Anterior cingulate cortex (tissue), 58 donors: ENCODE results near the gene RPS24.
"Not testable (repeated sequence)": the region's sequence is repeated elsewhere in the genome, so short reads cannot be mapped to it uniquely, and the experiment has no call there.

Source experiments
- DNase-seq, 58 donors: peaks; one replicate each; lab custom pipeline; 2025; lab: John Stamatoyannopoulos, UW

RPS24 gene

DNA sequence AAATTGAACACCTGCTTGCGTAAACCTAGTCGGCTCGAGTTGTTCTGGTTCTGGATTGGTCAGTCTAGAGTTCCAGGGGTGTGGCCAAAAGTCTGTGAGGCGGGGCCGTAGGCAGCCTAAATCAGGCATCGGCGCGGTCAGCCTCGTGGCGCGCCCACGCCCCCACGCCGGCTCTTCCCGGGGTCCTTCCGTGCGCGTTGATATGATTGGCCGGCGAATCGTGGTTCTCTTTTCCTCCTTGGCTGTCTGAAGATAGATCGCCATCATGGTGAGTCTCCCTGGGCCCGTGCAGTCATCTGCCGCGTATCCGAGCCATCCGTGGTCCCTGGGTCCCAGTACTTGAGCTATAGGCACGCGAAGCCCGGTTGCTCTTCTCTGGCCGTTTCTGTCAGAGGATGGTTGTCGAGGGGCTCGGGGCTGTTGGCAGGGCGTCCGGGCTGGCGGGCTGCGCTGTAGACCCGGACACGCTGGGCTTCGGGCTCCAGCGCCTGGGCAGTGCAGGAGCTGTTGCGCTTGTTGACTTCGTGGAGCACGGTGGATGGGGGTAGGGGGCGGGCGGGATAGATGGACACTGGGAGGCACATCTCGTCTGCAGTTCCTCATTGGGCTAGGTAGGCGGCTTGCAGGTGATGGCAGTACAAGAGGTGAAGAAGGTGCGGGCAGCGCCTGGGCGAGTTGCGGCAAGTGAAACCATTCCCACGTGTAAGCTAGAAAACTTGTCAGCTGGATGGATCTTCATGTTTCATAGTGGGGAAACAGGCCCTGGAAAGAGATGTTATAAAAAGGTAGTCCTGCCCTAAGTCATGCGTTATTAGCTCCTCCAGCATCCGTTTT, at the start of gene RPS24:
Gene RPS24 (plus strand): TSS at position 227 of the 834 bp plus-strand sequence. CDS start 39 bp downstream, at position 266.
- peak; percentile 32 to 97 (median 91) for DNase-seq

DNA sequence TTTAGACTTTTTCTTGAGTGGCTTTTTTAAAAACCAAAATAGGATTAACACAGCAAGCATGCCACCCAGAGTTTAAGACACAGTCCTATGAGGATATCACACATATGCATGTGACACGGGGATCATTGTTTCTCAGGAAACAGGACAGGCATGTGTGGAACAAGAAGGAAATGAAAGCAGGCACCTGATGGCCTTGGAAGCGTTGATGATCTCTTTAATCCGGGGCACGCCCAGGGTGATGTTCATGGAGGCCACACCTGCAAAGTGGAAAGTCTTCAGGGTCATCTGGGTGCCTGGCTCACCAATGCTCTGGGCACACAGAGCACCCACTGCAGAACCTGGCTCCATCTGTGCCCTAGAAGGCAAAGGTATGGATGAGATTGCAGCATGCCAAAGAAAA, 48.7 kb upstream of the RPS24 start:
- no peak for DNase-seq

DNA sequence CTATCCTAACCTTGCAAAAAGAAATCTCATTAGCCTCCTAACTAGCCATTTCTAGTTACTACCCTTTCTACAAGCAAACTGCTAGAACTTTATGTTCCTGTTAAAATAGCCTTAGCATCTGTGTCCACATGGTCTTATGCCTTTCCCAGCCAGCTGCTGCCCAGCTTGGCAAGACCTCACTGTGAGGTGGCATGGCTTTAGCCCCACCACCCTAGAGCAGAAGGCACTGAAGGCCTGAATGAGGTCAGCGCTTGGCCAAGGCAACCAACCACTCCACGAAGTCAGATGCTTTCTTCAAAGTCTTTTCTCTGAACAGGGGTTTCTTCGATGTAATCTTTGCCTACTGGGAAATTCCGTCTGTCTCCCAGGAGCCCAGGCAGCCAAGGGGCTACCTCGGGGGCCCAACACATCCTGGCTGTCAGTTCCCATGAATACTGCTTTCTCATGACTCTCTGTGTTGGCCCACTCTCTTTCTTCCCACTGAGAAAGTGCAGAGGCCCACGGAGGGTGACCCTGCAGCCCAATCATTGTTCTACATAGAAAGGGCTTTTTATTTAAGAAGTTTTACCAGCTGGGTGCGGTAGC, 45.9 kb upstream of the RPS24 start:
- peak in 2 of 58 donors; percentile 25 to 51 for DNase-seq

DNA sequence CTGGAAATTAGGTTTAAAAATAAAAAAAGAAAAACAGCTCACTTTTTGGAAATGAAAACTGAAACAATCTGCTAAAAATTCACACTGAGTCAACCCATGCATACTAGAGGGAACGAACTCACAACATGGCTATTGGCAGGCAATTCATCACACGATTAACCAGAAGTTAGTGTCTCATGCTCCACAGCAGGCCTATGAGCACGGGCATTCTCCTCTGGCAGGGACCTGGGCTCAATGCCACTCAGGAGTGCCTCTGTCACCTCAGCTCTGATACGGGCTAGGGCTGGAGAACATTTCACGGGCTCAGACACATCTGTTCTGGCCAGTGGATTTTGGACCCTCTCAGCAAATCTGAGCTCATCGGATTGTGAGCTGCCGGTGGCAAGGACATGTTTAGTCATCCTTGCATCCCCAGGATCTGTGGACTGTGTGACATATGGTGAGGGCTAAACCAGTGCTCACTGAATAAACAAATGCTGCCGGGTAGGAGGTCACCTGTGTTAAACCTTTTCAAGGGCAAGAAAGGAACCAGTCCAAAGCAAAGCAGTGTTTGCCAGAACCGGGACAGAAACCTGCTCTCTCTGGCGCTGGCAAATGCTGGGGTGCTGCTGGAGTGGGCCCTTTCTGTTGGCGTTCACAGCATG, 44.5 kb upstream of the RPS24 start:
- DNase-seq = peak in 15 of 58 donors; percentile 7 to 61 (median 30)

DNA sequence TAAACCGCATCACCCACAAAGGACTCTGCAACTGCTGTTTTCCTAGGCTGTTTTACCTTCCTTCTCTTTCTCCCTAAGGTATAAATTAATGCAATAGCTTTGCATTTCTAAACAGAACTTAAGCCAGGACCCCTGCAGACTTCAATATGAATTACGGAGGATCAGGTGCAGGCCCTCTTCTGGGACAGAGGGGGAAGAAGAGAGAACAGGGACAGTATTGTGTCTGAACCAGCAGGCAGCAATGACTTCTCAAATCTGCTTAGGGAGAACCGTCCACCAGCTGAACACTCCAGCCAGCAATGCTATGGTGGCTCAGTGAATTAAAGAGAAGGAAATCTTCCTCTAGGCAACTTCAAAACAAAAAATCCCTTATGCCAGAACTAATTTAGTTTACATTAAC, 40.0 kb upstream of the RPS24 start:
- DNase-seq = no peak

DNA sequence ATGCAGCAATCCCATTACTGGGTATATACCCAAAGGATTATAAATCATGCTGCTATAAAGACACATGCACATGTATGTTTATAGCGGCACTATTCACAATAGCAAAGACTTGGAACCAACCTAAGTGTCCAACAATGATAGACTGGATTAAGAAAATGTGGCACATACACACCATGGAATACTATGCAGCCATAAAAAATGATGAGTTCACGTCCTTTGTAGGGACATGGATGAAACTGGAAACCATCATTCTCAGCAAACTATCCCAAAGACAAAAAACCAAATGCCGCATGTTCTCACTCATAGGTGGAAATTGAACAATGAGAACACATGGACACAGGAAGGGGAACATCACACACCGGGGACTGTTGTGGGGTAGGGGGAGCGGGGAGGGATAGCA, 34.9 kb upstream of the RPS24 start:
- DNase-seq = not testable (repeated sequence)

DNA sequence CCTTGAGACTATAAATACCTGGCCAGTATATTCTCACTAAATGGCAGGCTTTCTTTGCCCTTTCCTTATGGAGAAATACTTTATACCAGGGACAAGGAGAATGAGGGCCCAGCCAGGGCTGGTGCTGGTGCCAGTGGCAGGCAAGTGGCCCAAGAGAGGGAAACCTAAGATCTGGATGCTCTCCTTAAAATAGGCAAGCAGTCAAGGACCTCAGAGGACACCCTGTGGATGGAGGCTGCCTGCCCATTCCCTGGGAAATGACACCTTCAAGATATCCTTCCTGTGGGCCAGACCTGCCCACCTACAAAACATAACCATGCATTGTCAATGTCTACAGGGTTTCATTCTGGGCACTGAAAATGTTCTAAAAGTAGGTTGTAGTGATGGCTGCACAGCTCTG, 33.5 kb upstream of the RPS24 start:
- DNase-seq = no peak

DNA sequence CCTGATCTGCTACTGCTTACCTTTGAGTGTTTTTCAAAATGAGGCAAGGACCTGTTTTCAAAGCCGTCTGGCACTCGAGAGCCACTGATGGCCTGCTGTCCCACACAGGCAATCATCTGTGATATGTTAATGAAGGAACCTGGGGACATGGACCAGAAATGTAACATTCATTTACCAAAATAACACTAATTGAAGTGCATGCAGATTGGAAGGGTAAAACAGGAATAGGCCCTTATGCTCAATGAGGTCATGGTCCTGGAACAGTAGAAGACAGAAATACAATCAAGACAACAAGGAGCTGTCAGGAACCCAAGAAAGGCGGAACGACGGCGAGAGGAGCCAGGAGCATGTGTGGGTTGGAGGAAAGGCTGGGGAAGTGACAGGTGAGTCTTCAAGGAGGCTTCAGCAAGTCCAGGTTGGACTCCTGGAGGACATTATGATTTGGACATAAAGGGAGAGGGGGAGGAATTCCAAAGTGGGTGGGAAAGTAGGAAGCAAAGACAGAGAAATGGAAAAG, 32.6 kb upstream of the RPS24 start:
- DNase-seq = no peak

DNA sequence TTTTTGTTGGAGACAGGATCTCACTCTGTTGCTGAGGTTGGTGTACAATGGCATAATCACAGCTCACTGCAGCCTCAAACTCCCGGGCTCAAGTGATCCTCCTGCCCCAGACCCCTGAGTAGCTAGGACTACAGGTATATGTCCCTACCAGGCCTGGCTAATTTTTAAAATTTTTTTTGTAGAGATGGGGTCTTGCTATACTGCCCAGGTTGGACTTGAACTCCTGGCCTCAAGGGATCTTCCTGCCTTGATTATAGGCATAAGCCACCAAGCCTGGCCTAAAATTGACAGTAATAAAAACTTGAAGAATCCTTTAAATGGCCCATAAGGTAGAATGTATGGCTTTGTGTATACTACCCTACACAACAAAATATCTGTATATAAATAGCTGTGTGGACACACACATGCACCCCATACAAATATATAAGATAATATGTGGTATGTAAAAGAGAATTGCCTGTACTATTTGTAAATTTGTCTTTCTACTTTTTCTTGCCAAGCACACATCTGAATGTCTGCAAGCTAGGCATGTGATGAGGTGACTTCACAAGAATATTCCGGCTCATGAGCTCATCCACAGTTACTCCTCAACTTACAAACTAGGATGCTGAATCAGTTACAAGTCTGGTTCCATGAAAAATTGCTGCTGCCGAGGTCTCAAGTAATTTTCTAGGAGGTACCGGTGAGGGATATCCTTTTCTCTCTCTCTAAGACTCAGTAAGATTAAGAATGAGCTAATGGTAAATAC, 30.9 kb upstream of the RPS24 start:
- DNase-seq = peak in 2 of 58 donors; percentile 44 to 49

DNA sequence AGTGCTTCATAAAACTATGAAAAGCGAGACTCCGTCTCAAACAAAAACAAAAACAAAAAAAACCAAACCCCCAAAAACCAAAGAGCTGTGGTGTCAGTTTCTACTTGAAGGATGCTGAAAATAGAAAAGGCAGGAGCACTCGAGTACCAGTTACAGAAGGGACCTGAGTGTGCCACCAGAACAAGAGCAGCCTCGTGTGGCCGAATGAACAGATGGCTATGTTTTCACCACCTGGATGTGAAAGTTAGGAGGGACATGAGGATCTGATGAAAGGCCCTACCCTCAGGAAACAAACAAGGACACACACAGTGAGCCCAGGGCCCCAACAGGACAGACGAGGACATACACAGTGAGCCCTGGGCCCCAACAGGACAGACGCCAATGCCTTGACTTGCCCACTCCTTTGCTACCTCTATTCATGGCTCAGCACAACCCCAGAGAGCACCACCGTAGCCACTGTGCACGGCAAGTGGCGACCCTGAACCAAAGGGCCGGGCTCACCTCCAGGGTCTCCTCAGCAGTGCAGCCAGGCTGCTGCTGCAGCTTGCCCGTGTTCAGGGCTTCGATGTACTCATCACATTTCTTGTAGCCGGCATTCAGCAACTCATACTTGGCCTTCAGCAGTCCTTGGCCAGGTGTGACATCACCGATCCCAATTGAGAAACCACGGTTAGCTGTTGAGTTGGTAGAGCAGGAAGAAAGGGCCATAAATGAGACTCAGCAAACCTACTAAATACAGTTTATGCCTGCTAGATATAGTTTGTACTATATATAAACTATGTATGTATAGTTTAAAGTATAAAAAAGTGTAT, 29.2 kb upstream of the RPS24 start:
- peak in 1 of 58 donors; percentile 11 for DNase-seq

DNA sequence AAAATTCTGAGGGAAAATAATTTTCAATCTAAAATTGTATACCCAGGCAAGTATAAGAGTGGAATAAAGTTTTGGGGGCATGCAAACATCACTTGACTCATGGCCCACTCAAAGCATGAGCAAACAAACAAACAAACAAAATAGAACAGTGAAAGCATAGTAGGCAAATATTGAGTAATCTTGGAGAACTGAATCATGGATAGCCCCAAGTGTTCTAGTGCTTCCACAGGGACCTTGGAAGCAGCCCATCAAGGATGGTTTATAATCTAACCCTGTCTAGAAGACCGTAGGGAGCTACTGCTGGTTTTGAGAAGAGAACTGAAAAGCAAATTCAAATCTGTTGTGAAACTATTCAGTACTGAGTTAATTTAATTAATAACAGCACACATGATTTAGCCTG, 26.5 kb upstream of the RPS24 start:
- no peak for DNase-seq

DNA sequence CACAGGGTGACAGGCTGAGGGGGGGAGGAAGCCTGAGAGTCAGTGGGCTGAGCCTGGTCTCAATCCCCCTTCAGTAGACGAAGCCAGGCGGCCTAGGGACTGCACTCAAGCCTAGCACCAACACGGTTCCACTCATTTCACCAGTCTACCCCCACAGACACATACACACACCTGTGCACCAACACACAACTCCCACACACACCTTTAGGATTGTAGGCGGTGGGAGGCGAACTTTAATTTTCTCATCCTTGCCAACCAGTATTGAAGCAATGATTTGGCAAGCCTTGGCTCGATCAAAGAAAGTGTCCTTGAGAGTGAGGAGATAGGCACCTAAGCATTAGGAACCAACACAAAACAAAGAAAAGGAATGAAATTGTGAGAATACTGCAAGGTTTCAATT, 24.0 kb upstream of the RPS24 start:
- DNase-seq = no peak

DNA sequence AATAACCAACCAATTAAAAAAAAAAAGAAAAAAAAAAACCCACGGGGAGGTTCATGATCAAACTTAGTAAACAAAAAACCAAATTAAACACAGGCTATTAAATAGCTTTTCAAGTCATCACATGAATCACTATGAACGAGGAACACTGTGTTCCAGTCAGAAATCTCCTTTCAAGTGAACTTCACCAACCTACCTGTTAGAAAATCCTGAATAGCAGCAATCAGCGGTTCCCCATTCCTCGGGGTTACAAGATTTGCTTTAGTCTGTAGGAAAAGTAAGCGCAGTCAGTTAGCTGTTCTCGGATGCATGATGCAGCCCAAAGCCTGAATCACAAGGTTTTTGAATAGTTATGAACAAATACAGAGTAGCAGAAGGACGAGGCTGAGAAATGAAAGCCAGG, 23.4 kb upstream of the RPS24 start:
- DNase-seq = no peak

DNA sequence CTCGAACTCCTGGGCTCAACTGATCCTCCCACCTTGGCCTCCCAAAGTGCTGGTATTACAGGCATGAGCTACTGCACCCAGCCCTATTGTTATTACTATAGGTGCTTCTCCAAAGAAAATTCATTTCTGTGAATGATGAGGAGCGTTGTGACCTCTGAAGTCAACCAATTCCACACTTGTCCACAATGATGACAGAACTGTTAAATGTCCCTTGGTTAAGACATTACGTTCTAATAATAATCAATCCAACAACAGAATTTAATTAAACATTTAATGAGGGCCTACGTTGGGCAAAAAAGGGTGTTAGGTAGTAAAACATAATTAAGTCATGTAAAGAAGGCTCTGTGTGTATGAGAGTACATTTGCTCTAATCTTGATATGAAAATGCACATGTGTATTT, 22.6 kb upstream of the RPS24 start:
- no peak for DNase-seq

DNA sequence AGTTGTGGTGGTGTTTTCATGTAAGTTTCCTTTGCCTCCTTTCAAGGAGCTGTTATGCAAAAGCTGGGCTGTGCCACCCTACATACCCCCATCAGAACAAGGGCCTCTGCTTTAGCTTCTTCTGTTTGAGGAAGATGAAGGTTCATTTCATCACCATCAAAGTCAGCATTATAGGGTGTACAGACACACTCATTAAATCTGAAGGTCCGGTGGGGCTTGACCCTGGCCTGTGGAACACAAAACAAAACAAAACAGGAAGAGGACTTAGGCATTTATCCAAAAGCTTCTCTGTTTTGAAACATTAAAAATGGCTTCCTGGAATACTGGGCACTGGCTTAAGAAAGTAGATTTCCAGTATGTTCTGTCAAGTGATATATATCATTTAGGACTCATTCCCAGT, 20.1 kb upstream of the RPS24 start:
- DNase-seq = no peak

DNA sequence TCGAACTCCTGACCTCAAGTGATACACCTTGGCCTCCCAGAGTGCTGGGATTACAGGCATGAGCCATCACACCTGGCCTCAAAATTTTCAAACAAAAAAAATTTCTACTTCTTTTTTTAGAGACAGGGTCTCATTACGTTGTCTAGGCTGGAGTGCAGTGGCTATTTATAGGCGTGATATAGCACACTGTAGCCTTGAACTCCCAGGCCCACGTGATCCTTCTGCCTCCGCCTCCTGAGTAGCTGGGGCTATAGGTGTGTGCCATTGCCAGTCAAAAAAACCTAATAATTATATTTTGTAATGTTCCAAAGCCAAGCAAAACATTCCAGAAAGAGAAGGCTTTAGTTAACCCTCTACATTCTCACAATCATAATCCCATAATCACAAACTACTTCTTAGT, 18.1 kb upstream of the RPS24 start:
- no peak for DNase-seq

DNA sequence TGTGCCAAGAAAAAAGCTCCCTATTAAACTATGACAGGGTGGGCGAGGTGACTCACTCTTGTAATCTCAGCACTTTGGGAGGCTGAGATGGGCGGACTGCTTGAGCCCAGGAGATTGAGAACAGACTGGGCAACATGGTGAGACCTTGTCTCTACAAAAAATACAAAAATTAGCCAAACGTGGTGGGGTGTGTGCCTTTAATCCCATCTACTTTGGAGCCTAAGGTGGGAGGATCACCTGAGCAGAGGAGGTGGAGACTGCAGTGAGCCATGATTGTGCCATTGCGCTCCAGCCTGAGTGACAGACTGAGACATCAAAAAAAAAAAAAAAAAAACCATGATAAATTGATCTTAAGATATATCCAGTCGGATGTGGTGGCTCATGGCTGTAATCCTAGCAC, 15.8 kb upstream of the RPS24 start:
- DNase-seq = no peak

DNA sequence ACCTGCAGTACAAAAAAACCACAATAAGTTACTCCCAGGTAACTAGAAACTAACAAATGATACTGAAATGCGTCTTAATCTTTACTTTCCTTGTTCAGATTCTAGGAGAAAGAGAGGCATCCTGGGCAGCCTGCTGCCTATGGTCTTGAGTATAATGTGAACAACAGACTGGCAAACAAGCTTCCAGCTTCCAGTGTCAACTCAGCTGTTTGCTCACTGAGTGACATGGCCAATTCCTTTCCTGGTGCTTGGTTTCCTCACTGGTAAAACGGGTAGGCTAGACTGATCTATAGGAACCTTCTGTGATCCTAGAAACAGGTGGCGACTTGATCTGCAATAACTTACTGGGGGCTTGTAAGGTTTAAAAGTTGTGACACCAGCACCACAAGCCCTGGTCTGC, 14.4 kb upstream of the RPS24 start:
- no peak for DNase-seq

DNA sequence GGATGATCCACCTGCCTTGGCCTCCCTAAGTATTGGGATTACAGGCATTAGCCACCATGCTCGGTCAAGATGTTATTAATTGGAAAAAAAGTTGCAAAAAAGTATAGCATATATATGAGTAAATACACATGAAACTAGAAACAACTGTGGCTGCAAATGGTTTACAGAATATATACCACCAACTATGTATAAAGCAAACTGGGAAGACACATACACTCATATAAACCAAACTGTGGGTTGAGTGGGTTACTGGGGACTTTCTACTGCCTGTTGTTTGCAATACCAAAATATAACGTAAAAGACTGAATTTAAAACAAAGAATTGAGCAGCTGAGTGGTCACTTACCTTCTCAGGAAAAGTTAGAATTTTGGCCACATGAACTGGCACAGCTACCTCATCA, 12.5 kb upstream of the RPS24 start:
- DNase-seq = no peak

DNA sequence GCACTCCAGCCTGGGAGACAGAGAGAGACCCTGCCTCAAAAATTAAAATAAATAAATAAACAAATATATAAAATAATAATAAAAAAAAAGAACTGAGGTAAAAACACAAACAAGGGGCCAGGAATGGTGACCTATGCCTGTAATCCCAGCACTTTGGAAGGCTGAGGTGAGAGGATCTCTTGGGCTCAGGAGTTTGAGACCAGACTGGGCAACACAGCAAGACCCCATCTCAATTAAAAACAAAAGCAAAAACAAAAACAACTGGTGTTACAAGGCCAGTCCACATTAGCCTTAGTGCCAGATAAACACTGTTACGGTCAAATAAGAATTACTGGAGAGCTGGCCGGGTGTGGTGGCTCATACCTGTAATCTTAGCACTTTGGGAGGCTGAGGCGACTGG, 9.9 kb upstream of the RPS24 start:
- no peak for DNase-seq
